ENCODE measurements around the gene MBP.

Gene MBP

GRCh38 chr18:77114415-77115191, 18.0 kb downstream of the MBP start:
- DNase-seq: peak; percentile 38

GRCh38 chr18:77114152-77114414, 18.5 kb downstream of the MBP start:
- no peak for DNase-seq

GRCh38 chr18:77113361-77114151, 19.0 kb downstream of the MBP start:
- no peak for DNase-seq

GRCh38 chr18:77112747-77113092, 19.9 kb downstream of the MBP start:
- DNase-seq: no peak

GRCh38 chr18:77111951-77112746, 20.4 kb downstream of the MBP start:
- DNase-seq: no peak

DNA sequence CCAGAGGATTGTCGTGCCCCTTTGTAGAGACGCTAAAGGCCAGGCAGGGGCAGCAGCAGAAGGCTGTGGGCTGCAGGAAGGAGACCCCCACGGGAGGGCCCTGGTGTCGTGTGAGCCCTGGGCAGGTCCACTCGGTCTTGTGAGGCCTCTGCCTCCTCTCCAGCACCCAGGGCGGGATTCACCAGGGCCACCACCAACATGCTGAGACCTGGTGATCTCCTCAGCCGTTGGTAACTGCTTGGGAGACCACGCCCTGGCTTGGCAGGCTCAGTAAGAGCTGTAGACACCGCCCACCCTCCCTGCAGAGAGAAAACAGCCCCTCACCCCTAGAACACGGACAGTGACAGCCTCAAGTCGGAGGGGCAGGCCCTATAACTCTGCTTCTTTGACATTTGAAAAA, 21.1 kb downstream of the MBP start:
- DNase-seq: no peak

GRCh38 chr18:77110936-77111335, 21.6 kb downstream of the MBP start:
- DNase-seq: no peak

DNA sequence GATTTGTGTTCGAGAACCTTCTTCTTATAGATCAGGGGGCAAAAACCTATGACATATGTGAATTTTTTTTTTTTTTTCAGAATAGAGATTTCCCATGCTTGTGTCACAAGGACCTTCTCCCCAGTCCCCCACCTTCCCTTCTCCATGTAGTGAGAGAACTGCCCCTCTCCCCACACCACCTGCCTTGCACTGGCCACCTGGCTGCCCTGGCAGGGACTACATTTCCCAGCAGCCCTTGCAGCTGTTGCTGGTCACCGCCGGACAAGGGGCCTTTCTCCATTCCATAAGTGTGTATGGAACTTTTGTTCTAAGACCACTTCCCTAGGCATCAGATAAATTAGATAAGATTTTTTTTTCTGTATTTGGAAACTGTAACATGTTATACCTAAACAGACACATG, 22.2 kb downstream of the MBP start:
- no peak for DNase-seq

DNA sequence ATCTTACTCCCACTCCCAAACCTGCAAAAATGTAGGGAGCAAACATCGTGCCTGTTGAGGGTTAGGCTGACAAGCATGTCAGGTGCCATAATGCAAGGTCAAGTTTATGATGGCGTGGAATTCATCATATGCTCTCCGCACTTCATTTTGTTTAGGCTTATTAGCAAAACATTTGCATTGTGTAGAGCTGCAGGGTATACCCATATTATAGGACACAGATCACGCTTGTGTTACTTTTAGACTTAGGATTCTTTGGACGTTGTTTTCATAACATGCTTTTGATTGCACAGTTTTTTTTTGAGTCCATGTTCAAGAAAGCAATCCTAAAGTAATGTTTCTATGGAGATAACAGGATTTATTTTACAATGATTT, 22.9 kb downstream of the MBP start:
- no peak for DNase-seq

DNA sequence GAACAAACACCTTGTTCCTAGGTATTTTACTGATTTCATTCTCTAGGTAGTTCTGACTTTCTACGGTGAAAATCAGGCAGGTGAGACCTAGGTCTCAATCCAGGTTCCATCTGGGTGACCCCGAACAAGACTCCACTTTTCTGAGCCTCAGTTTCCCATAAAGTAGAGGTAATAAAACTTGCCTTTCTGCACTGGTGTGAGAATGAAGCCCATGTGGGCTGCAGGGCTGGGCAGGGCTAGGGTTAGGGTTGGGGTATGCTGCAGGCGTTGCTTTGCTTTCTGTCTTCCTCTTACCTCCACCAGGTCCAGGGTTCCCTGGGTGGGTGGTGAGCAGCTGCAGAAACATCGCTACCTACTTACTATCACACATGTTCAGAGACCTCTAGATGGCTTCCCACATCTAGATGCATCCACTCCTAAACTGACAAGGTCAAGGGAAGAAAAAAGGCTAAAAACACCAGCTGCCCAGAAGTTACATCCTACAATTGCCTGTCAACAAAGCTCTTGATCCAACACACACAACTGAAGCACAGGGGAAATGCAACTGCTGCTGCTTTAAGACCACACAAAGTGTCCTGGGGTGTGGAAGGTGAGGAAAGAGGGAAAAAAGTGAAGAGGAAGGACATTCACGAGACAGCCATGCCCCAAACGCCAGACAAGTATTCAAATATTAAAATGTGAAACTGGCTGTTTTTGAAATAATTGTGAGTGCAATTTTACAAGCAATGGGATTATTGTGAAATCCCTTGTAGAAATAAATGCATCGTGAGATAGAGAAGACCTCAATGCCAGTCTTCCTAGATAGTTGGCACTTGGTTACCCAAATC, 23.5 kb downstream of the MBP start:
- no peak for DNase-seq

- DNase-seq: peak; percentile 39
Observed at GRCh38 chr18:77108001-77108692, 24.4 kb downstream of the MBP start.

DNA sequence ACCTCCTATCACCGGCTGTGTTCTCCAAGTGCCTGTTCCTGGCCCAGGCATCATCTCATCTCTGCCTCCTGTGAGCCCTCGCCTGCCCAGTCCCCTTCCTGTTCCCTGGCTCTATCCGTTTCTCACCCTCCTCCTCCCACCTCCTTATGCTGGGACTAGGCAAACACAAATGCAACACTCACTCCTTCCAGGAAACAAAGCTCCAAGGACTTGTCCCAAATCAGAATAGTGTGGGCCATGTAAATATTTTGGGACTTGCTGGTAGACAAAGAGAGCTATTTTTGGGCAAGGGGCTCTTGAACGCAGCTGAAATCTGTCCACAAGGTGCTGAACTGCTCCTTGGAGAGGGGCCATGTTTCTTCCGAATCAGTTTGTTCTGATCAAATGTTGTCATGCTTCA, 25.3 kb downstream of the MBP start:
- DNase-seq: no peak

DNA sequence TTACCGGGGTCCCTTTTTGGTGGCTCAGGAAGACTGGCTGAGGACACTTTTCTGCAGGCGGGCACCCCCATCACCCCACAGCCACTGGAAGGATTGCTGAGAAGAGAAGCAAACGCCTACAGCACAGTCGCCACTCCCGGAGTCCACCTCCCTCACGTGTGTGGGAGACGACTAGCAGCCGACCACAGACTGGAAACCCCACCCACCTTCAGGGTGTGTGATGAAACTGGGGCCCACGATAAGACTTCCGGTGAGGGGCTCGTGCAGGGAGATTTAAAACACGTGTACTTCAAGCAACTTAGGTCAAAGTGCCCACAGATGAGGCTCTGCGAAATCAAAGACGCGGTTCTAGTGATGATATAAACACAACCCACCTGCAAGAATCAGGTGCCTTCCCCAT, 26.3 kb downstream of the MBP start:
- peak; percentile 85 for DNase-seq

DNA sequence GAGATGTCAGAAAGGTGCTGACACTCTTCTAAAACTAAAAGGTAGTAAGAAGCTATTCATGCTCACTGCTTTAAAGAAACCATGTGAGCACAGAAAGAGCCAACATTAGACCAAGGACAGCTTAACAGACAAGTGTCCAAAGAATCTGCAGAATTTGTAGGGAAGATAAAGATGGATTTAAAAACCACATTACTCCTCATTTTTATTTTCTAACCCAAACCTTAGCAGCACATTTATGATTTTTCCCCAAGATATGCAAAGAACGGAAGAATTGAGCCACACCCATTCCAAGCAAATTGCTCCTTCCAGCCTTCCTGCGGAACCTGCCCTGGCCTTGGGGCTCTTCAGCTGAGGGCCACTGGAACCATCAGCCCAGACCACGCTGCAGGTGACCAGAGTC, 26.9 kb downstream of the MBP start:
- no peak for DNase-seq

DNA sequence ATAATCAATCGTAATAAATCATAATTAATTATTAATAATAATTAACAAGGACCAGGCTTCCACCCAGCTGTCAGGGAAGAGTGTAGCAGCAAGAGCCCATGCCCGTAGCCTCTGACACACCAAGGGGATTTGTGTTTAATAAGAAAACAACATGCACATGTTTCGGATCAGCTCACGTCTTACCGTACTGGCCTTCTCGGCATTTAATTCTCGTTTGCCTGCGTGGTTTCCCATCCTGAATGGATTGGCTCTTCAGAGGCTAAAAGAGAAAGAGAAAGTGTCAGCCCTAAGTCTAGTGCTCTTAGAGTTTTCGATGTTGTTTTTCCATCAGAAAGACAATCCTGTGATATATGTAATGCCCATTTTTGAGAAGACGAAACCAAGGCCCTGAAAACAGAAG, 27.6 kb downstream of the MBP start:
- DNase-seq: no peak

DNA sequence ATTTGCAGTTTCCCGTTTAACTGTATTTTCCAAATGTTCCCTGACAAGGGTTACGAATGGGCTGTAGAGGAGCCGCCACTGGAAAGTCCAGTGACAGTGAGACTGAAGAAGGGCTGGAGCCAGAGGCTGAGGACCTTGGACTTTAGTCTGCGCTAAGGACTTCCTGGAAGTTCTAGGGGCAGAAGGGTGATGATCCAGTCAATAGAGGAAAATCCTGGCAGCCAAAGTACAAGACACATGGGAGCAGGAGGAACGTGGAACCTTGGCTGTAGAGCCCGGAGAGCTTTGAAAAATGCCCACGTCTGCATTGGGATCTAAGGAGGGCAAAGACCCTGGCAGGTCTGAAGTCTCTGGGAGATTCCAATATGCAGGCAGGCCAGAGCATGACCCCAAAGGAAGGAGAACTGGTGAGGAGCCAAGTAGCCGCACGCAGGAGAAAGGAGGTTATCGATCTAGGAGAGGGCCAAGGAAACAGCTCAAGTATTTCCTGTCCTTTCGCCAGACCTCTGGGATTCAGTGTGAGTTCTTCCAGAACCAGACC, 28.5 kb downstream of the MBP start:
- DNase-seq: no peak

DNA sequence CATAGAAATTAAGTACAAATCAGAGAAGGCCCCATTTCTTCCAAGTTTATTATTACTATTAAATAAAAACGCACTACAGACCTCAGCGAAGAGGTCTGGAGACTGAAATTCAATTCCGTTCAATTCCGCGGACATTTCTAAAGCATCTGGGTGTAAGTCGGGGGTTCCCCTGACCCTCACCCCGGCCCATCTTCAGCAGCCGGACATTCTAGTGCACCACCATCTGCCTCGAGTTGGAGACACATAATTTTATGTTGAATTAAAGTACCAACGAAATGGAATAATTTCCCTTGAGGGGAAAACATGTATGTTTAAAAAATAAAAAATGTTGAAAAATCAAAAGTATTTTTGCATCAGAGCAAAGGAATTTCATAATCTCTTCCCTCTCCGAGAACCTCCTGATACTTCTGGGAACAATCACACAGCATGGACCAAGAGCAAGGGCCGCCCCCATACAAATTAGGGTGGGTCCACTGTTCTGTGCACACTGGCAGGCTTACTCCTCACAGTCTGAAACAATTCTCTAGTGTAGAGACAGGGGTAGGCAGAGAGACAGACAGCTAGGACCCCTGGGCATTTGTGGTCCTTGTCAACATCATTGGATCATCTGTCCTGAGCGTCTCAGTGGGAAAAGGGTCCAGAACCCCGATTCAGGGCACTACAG, 29.3 kb downstream of the MBP start:
- no peak for DNase-seq

- DNase-seq: no peak
Observed at GRCh38 chr18:77102259-77103040, 30.1 kb downstream of the MBP start.

GRCh38 chr18:77101410-77102258, 30.9 kb downstream of the MBP start:
- peak; percentile 63 for DNase-seq
